Measurements from ENCODE around the gene SYVN1.

DNA sequence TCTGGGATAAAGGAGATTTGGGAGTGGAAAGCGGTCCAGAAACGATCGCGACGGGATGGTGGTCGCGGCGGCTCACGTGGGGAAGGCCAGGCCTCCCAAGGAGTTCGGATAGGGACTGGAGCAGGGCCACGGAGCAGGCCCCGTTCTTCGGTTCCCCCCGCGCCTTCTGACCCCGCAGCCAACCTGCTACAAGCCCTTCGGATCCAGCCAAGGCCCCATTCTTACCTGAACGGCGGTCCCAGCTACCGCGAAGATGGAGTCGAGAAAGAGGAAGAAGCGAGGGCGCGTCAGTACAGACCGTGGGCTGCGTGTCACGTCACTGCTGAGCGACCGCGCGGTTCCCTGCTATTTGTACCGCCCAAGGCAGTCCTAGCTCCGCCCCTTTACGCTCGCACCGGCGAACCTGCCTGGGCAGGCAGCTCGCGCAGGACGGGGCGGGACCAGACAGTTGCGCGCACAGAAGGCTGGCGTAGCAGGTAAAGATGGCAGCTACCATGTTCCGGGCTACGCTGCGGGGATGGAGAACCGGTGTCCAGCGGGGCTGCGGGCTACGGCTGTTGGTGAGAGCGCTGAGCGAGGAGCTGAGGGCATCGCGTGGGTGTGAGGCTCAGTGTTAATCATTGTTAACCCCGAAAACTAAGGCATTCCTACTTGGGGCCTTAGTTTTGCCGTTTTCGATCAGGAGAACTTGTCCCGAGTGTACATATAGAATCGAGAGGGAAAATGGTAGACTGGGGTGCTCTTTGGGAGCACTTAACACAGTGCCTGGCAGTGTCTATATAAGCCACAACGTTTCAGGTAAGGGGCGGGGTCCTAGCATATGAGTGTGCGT is 12.2 kb downstream of the SYVN1 start, which contains the start of the genes FAU and MRPL49:
- TF ChIP-seq, protein P1, sequence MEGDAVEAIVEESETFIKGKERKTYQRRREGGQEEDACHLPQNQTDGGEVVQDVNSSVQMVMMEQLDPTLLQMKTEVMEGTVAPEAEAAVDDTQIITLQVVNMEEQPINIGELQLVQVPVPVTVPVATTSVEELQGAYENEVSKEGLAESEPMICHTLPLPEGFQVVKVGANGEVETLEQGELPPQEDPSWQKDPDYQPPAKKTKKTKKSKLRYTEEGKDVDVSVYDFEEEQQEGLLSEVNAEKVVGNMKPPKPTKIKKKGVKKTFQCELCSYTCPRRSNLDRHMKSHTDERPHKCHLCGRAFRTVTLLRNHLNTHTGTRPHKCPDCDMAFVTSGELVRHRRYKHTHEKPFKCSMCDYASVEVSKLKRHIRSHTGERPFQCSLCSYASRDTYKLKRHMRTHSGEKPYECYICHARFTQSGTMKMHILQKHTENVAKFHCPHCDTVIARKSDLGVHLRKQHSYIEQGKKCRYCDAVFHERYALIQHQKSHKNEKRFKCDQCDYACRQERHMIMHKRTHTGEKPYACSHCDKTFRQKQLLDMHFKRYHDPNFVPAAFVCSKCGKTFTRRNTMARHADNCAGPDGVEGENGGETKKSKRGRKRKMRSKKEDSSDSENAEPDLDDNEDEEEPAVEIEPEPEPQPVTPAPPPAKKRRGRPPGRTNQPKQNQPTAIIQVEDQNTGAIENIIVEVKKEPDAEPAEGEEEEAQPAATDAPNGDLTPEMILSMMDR (conservative IDR thresholded peaks at IDR 0.05): no peak
- TF ChIP-seq EZH2 (IDR thresholded peaks at IDR 0.05; ENCODE audit: low read depth): no peak
